ENCODE measurements around the gene RBMS1. TPM values are rescaled to one million over a fixed set of nuclear protein-coding genes. Genes with fewer than 3 reads are reported as not detected.

RBMS1 gene
- total and polyA plus RNA-seq, 2 donors (not counting 1 experiment from before 2014, with no cell fraction given): 18.0 to 36.7 TPM

DNA sequence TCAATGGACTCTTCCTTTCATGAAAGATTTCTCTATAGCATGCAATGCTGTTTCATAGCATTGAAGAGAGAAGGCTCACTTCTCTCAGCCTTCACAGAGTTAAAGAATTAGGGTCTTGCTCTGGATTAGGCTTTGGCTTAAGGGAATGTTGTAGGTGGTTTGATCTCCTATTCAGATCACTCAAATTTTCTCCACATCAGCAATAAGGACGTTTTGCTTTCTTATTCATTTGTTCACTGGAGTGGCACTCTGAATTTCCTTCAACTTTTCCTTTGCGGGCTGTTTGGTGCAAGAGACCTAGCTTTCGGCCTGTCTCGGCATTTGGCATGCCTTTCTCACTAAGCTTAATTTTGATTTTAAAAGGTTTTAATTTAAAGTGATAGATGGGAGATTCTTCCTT is 131.6 kb downstream of the RBMS1 start:
- Histone ChIP-seq H3K27ac (ENCODE audit: low read length in 2 of 2) (no peak overlapping the region), H3K4me1 (ENCODE audit: control insufficient read depth in 2 of 2, insufficient read depth in 2 of 2, low read length in 2 of 2) (no peaks in the 10 kb centered on the region), H4K20me1 (ENCODE audit: control insufficient read depth, insufficient read depth, low read length, poor library complexity, severe bottlenecking) (peaks cover 39% of the 10 kb centered on the region), H3K36me3 (replicated peaks in 1 of 2; ENCODE audit: control extremely low read depth in 1 of 2, control insufficient read depth in 1 of 2, extremely low read depth in 1 of 2, insufficient read depth in 2 of 2, low read length in 1 of 2) (peaks cover 9 to 15% of the 10 kb centered on the region in 2 experiments), H3K4me3 (ENCODE audit: control extremely low read depth in 1 of 5, extremely low read depth in 1 of 5, insufficient read depth in 1 of 5, low read depth in 2 of 5, low read length in 4 of 5) (no peak overlapping the region), H3K79me2 (ENCODE audit: control insufficient read depth, insufficient read depth, low read length) (peaks cover 40% of the 10 kb centered on the region), H3K9ac (ENCODE audit: low read length) (no peak overlapping the region), H3K9me3 (ENCODE audit: control extremely low read depth in 1 of 3, control insufficient read depth in 2 of 3, insufficient read depth in 1 of 3, low read length in 2 of 3) (no peaks in the 10 kb centered on the region), H2AFZ (ENCODE audit: insufficient read depth, low read depth, low read length, poor library complexity, severe bottlenecking) (no peak overlapping the region), H3K4me2 (replicated peaks; ENCODE audit: low read depth, low read length, poor library complexity, severe bottlenecking) (no peak overlapping the region), H3K27me3 (replicated peaks in 1 of 4; ENCODE audit: control extremely low read depth in 1 of 4, control insufficient read depth in 3 of 4, insufficient read depth in 4 of 4, low read length in 3 of 4) (no peaks in the 10 kb centered on the region)
- 20% methylated on average over 1 of the region's 4 CpGs for WGBS (ENCODE audit: insufficient coverage)
- Mint-ChIP-seq H3K27me3 (no peaks in the 10 kb centered on the region), H3K9me3 (ENCODE audit: insufficient read depth) (no peaks in the 10 kb centered on the region), H3K27ac (no peak overlapping the region), H3K4me1 (peaks cover 4% of the 10 kb centered on the region), H3K4me3 (no peak overlapping the region)
- intact Hi-C loops (cut with micrococcal nuclease): no loop called here
- POLR2A ChIA-PET: no interaction called here
- CTCF ChIA-PET: interaction anchor here (0.6 to 1.6 kb wide), 3 partner anchors 10 to 625 kb away, joined by 3 to 4 read pairs (median 4); no protein-coding TSS in a partner anchor
- no peak for TF ChIP-seq EZH2 (IDR thresholded peaks at IDR 0.05; ENCODE audit: borderline replicate concordance, insufficient read depth, low read depth, low read length, poor library complexity, severe bottlenecking)
- TF ChIP-seq, protein P1, sequence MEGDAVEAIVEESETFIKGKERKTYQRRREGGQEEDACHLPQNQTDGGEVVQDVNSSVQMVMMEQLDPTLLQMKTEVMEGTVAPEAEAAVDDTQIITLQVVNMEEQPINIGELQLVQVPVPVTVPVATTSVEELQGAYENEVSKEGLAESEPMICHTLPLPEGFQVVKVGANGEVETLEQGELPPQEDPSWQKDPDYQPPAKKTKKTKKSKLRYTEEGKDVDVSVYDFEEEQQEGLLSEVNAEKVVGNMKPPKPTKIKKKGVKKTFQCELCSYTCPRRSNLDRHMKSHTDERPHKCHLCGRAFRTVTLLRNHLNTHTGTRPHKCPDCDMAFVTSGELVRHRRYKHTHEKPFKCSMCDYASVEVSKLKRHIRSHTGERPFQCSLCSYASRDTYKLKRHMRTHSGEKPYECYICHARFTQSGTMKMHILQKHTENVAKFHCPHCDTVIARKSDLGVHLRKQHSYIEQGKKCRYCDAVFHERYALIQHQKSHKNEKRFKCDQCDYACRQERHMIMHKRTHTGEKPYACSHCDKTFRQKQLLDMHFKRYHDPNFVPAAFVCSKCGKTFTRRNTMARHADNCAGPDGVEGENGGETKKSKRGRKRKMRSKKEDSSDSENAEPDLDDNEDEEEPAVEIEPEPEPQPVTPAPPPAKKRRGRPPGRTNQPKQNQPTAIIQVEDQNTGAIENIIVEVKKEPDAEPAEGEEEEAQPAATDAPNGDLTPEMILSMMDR (IDR thresholded peaks at IDR 0.05): no peak
- DNase-seq (no peak), ATAC-seq (ENCODE audit: low read depth) (no peak)

DNA sequence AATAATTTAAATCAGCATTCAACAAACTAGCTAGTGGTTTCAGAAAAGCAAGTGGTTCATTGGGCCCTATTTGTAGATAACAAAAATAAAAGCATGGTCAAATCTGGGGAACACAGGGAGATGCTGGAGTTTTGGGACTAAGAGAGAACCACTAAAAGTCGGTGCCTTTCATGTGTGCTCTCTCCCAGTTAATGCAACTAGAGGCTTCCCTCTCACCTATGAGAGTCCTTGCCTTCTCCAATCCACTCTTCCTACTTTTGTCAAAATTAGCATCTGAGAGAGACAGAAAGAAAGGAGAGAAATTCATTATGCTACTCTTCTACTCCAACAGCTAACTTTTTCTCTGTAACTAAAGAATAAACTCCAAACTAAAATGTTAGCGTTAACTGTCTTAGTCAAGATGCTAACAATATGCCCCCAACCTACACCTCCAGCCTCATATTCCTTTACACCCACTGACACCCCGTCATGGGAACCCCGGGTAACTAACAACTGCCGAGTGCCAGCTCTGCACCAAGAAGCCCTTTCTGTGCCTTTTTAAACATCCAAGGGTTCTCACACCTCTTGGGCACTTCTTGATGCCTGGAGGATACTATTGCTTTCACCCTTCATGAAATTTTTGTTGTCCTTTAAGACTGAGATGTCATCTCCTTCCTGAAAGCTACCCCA is 133.4 kb downstream of the RBMS1 start:
- Histone ChIP-seq H3K27me3 (replicated peaks in 1 of 4; ENCODE audit: control extremely low read depth in 1 of 4, control insufficient read depth in 3 of 4, insufficient read depth in 4 of 4, low read length in 3 of 4) (no peaks in the 10 kb centered on the region), H3K9ac (ENCODE audit: low read length) (no peak overlapping the region), H3K27ac (ENCODE audit: low read length in 2 of 2) (no peak overlapping the region), H3K9me3 (ENCODE audit: control extremely low read depth in 1 of 3, control insufficient read depth in 2 of 3, insufficient read depth in 1 of 3, low read length in 2 of 3) (no peaks in the 10 kb centered on the region), H3K36me3 (replicated peaks in 1 of 2; ENCODE audit: control extremely low read depth in 1 of 2, control insufficient read depth in 1 of 2, extremely low read depth in 1 of 2, insufficient read depth in 2 of 2, low read length in 1 of 2) (peaks cover 7 to 9% of the 10 kb centered on the region in 2 experiments), H3K4me2 (replicated peaks; ENCODE audit: low read depth, low read length, poor library complexity, severe bottlenecking) (no peak overlapping the region), H2AFZ (ENCODE audit: insufficient read depth, low read depth, low read length, poor library complexity, severe bottlenecking) (no peak overlapping the region), H3K4me1 (ENCODE audit: control insufficient read depth in 2 of 2, insufficient read depth in 2 of 2, low read length in 2 of 2) (no peaks in the 10 kb centered on the region), H4K20me1 (ENCODE audit: control insufficient read depth, insufficient read depth, low read length, poor library complexity, severe bottlenecking) (peaks cover 35% of the 10 kb centered on the region), H3K79me2 (ENCODE audit: control insufficient read depth, insufficient read depth, low read length) (peaks cover 31% of the 10 kb centered on the region), H3K4me3 (ENCODE audit: control extremely low read depth in 1 of 5, extremely low read depth in 1 of 5, insufficient read depth in 1 of 5, low read depth in 2 of 5, low read length in 4 of 5) (no peak overlapping the region)
- no peak for DNase-seq
- no peak overlapping the region for H3K27ac Mint-ChIP-seq
- H3K9me3 Mint-ChIP-seq (ENCODE audit: insufficient read depth): peaks cover 3% of the 10 kb centered on the region
- CTCF ChIA-PET: no interaction called here
- POLR2A ChIA-PET: no interaction called here
- WGBS (ENCODE audit: insufficient coverage): 96% methylated on average over 4 of the region's 5 CpGs
- ATAC-seq (ENCODE audit: low read depth): no peak
- H3K27me3 Mint-ChIP-seq: no peaks in the 10 kb centered on the region
- no peak overlapping the region for H3K4me3 Mint-ChIP-seq
- peaks cover 10% of the 10 kb centered on the region for H3K4me1 Mint-ChIP-seq
- intact Hi-C loops (cut with micrococcal nuclease): no loop called here
- TF ChIP-seq, protein P1 (IDR thresholded peaks at IDR 0.05): no peak
- TF ChIP-seq EZH2 (IDR thresholded peaks at IDR 0.05; ENCODE audit: borderline replicate concordance, insufficient read depth, low read depth, low read length, poor library complexity, severe bottlenecking): no peak
